ENCODE measurements around the gene KPNA2. TPM values are rescaled to one million over a fixed set of nuclear protein-coding genes. Genes with fewer than 3 reads are reported as not detected.
A peak's percentile ranks its signal among the peaks of the same experiment; 100 is the strongest.

Gene KPNA2
- total and polyA plus RNA-seq, 2 of the 13 experiments (the other 11 are each of a cell fraction or from before 2014, with no cell fraction given): 111 to 305 TPM

- TF ChIP-seq RFXAP (CRISPR knock-in tag; IDR thresholded peaks at IDR 0.05; ENCODE audit: borderline replicate concordance): peak; percentile 83
- no peak for TF ChIP-seq ZNF484 (CRISPR knock-in tag; IDR thresholded peaks at IDR 0.05; ENCODE audit: borderline replicate concordance, low read depth)
- peak; percentile 89 for TF ChIP-seq NFYC (CRISPR knock-in tag; IDR thresholded peaks at IDR 0.05)
- peak; percentile 57 for TF ChIP-seq HNF4A (CRISPR knock-in tag; IDR thresholded peaks at IDR 0.05)
- TF ChIP-seq SMYD3 (CRISPR knock-in tag; IDR thresholded peaks at IDR 0.05): peak; percentile 89
- no peak for TF ChIP-seq ZNF207 (IDR thresholded peaks at IDR 0.05; ENCODE audit: borderline replicate concordance)
- TF ChIP-seq NFE2L1 (CRISPR knock-in tag; IDR thresholded peaks at IDR 0.05; ENCODE audit: borderline replicate concordance): peak; percentile 91; the same call in 1 of the 2 replicates
- peak; percentile 94 for TF ChIP-seq REXO4 (CRISPR knock-in tag; IDR thresholded peaks at IDR 0.05; ENCODE audit: borderline replicate concordance)
- TF ChIP-seq NR2F1 (CRISPR knock-in tag; IDR thresholded peaks at IDR 0.05): no peak
- peak; percentile 77; the same call in 1 of the 2 replicates for TF ChIP-seq KLF15 (CRISPR knock-in tag; IDR thresholded peaks at IDR 0.05; ENCODE audit: borderline replicate concordance)
- peak; percentile 12; the same call in 1 of the 2 replicates for TF ChIP-seq NR2F2 (IDR thresholded peaks at IDR 0.05; ENCODE audit: borderline replicate concordance, low read depth)
- TF ChIP-seq SRY (CRISPR knock-in tag; IDR thresholded peaks at IDR 0.05): peak; percentile 94; the same call in 1 of the 2 replicates
- TF ChIP-seq ZNF770 (CRISPR knock-in tag; IDR thresholded peaks at IDR 0.05): peak; percentile 10
- TF ChIP-seq HNF1A (IDR thresholded peaks at IDR 0.05; ENCODE audit: low read depth): no peak
- TF ChIP-seq HNF1A (CRISPR knock-in tag; IDR thresholded peaks at IDR 0.05; ENCODE audit: borderline replicate concordance): no peak; the same call in 1 of the 2 replicates
- TF ChIP-seq RXRB (CRISPR knock-in tag; IDR thresholded peaks at IDR 0.05; ENCODE audit: borderline replicate concordance): peak; percentile 37
- 0 out of 2 replicates have a peak, but pooled peaks have one; percentile 11 for TF ChIP-seq MIXL1 (CRISPR knock-in tag; IDR thresholded peaks at IDR 0.05)
- no peak for TF ChIP-seq ZNF777 (CRISPR knock-in tag; IDR thresholded peaks at IDR 0.05)
- TF ChIP-seq SCMH1 (CRISPR knock-in tag; IDR thresholded peaks at IDR 0.05; ENCODE audit: borderline replicate concordance): no peak
- TF ChIP-seq RCOR2 (CRISPR knock-in tag; IDR thresholded peaks at IDR 0.05): no peak
- peak; percentile 92 for TF ChIP-seq DR1 (CRISPR knock-in tag; IDR thresholded peaks at IDR 0.05)
- 0 out of 2 replicates have a peak, but pooled peaks have one; percentile 53 for TF ChIP-seq ZNF749 (CRISPR knock-in tag; IDR thresholded peaks at IDR 0.05; ENCODE audit: borderline replicate concordance)
- TF ChIP-seq DRAP1 (CRISPR knock-in tag; IDR thresholded peaks at IDR 0.05): peak; percentile 95
- TF ChIP-seq ZNF7 (CRISPR knock-in tag; IDR thresholded peaks at IDR 0.05): no peak; the same call in 1 of the 2 replicates
Measured at GRCh38 chr17:68035523-68036303, at the start of gene KPNA2 (continued).

Data from HepG2 (cell line).